Mesothelial cell of epicardium (in vitro differentiated cells): ENCODE data around the gene EXOC3L2. TPM values are rescaled to one million over a fixed set of nuclear protein-coding genes. Genes with fewer than 3 reads are reported as not detected.

Source experiments
- DNase-seq, 2 experiments: peaks; one replicate each; pipeline ENCODE4 v3.0.0; 2021; ENCODE audit warnings: low spot score in 2 of 2; ENCODE audit not compliant: unreplicated experiment in 2 of 2
- H3K27ac Mint-ChIP-seq: 2 replicates; pipeline ENCODE4 v1.8.0; 2021; ENCODE audit warnings: mixed read lengths
- H3K27me3 Mint-ChIP-seq: 2 replicates; pipeline ENCODE4 v1.8.0; 2021; ENCODE audit warnings: low read depth, mixed read lengths
- H3K36me3 Mint-ChIP-seq: 2 replicates; pipeline ENCODE4 v1.8.0; 2021; ENCODE audit warnings: mixed read lengths
- H3K4me1 Mint-ChIP-seq: 2 replicates; pipeline ENCODE4 v1.8.0; 2021; ENCODE audit warnings: mixed read lengths
- H3K4me3 Mint-ChIP-seq: 2 replicates; pipeline ENCODE4 v1.8.0; 2021; ENCODE audit warnings: mild to moderate bottlenecking, moderate library complexity, mixed read lengths
- H3K9me3 Mint-ChIP-seq: 2 replicates; pipeline ENCODE4 v1.8.0; 2021; ENCODE audit warnings: mixed read lengths
- CTCF ChIP-seq: fragments of 200-600 bp; sonication (generic); IDR thresholded peaks from one replicate; pipeline ENCODE4 v1.5.0; 2021; ENCODE audit warnings: antibody characterized with exemption; ENCODE audit not compliant: unreplicated experiment
- total RNA-seq: library from RNA; stranded (reverse); gene quantifications from 3 replicates; pipeline ENCODE4 v1.2.1, GENCODE V29; 2021

EXOC3L2 gene
- 1.4 to 1.7 TPM (median 1.6 TPM) in 3 replicates for total RNA-seq

GRCh38 chr19:45245334-45245787 is at the start of gene EXOC3L2:
Gene EXOC3L2 (minus strand): TSS chr19:45245407. CDS start chr19:45239045, 6,362 bp downstream.
- H3K4me1 Mint-ChIP-seq, result peaks cover 7% of the 10 kb centered on the region

GRCh38 chr19:45294291-45295029 is 49.3 kb upstream of the EXOC3L2 start:
- Mint-ChIP-seq H3K4me1 (no peaks in the 10 kb centered on the region), H3K9me3 (peaks cover 11% of the 10 kb centered on the region), H3K27ac (no peak overlapping the region), H3K36me3 (peaks cover 58% of the 10 kb centered on the region), H3K27me3 (no peaks in the 10 kb centered on the region), H3K4me3 (no peak overlapping the region)
- TF ChIP-seq CTCF, result no peak
- DNase-seq, result no peak

More at GRCh38 chr19:45245334-45245787, at the start of gene EXOC3L2:
- peaks cover 16% of the 10 kb centered on the region for H3K27me3 Mint-ChIP-seq
- H3K9me3 Mint-ChIP-seq, result no peaks in the 10 kb centered on the region
- no peak for DNase-seq
- no peaks in the 10 kb centered on the region for H3K36me3 Mint-ChIP-seq
- peak within 1 kb of the TSS; percentile 75 for H3K27ac Mint-ChIP-seq
- TF ChIP-seq CTCF, result no peak
- H3K4me3 Mint-ChIP-seq, result peak within 1 kb of the TSS; percentile 16

GRCh38 chr19:45293682-45294081 is 48.5 kb upstream of the EXOC3L2 start:
- TF ChIP-seq CTCF, result no peak
- no peaks in the 10 kb centered on the region for H3K4me1 Mint-ChIP-seq
- peaks cover 11% of the 10 kb centered on the region for H3K9me3 Mint-ChIP-seq
- peaks cover 58% of the 10 kb centered on the region for H3K36me3 Mint-ChIP-seq
- H3K27me3 Mint-ChIP-seq, result no peaks in the 10 kb centered on the region
- DNase-seq, result no peak
- no peak overlapping the region for H3K27ac Mint-ChIP-seq
- no peak overlapping the region for H3K4me3 Mint-ChIP-seq

- Mint-ChIP-seq H3K36me3 (peaks cover 51% of the 10 kb centered on the region), H3K9me3 (peaks cover 11% of the 10 kb centered on the region), H3K4me3 (no peak overlapping the region), H3K4me1 (no peaks in the 10 kb centered on the region), H3K27ac (no peak overlapping the region), H3K27me3 (no peaks in the 10 kb centered on the region)
- no peak for TF ChIP-seq CTCF
- DNase-seq, result no peak
Observed at GRCh38 chr19:45291834-45292233, 46.6 kb upstream of the EXOC3L2 start.

GRCh38 chr19:45290381-45290931 is 45.2 kb upstream of the EXOC3L2 start:
- H3K4me3 Mint-ChIP-seq, result no peak overlapping the region
- DNase-seq, result no peak
- H3K4me1 Mint-ChIP-seq, result no peaks in the 10 kb centered on the region
- peaks cover 49% of the 10 kb centered on the region for H3K36me3 Mint-ChIP-seq
- no peak for TF ChIP-seq CTCF
- H3K27me3 Mint-ChIP-seq, result no peaks in the 10 kb centered on the region
- peaks cover 11% of the 10 kb centered on the region for H3K9me3 Mint-ChIP-seq
- no peak overlapping the region for H3K27ac Mint-ChIP-seq
